ENCODE measurements around the gene PEX1.
"Not testable (repeated sequence)": the region's sequence is repeated elsewhere in the genome, so short reads cannot be mapped to it uniquely, and the experiment has no call there.

The PEX1 gene

GRCh38 chr7:92528188-92528957 is at the start of gene PEX1, which contains the start of gene RBM48:
TSS of gene PEX1 (minus strand) at chr7:92528520. CDS start at chr7:92528435, 85 bp downstream.
TSS of gene RBM48 (plus strand) at chr7:92528795. CDS start at chr7:92528814, 19 bp downstream.
- DNase-seq = peak; percentile 98

- DNase-seq = no peak
Measured at GRCh38 chr7:92576296-92576695, 48.0 kb upstream of the PEX1 start.

- DNase-seq = no peak
Measured at GRCh38 chr7:92569137-92569536, 40.8 kb upstream of the PEX1 start.

GRCh38 chr7:92567460-92567859 is 39.1 kb upstream of the PEX1 start:
- DNase-seq = no peak

- DNase-seq = no peak
Measured at GRCh38 chr7:92563345-92563744, 35.0 kb upstream of the PEX1 start.

GRCh38 chr7:92560602-92561001 is 32.3 kb upstream of the PEX1 start:
- no peak for DNase-seq

- no peak for DNase-seq
Measured at GRCh38 chr7:92557808-92558362, 29.6 kb upstream of the PEX1 start.

- DNase-seq = no peak
Measured at GRCh38 chr7:92557249-92557648, 28.9 kb upstream of the PEX1 start.

- no peak for DNase-seq
Measured at GRCh38 chr7:92550194-92550593, 21.9 kb upstream of the PEX1 start.

- no peak for DNase-seq
Measured at GRCh38 chr7:92547579-92547978, 19.3 kb upstream of the PEX1 start.

GRCh38 chr7:92546856-92547497 is 18.7 kb upstream of the PEX1 start:
- no peak for DNase-seq

- not testable (repeated sequence) for DNase-seq
Measured at GRCh38 chr7:92545116-92545515, 16.8 kb upstream of the PEX1 start.

- DNase-seq = not testable (repeated sequence)
Measured at GRCh38 chr7:92543542-92543941, 15.2 kb upstream of the PEX1 start.

GRCh38 chr7:92534572-92534971 is 6.3 kb upstream of the PEX1 start:
- DNase-seq = no peak

GRCh38 chr7:92528958-92529264 is 591 bp upstream of the PEX1 start:
- no peak for DNase-seq

GRCh38 chr7:92527300-92528187 is 776 bp downstream of the PEX1 start:
- peak; percentile 58 for DNase-seq

- no peak for DNase-seq
Measured at GRCh38 chr7:92523110-92523509, 5.2 kb downstream of the PEX1 start.

GRCh38 chr7:92520024-92520423 is 8.3 kb downstream of the PEX1 start:
- no peak for DNase-seq

- DNase-seq = no peak
Measured at GRCh38 chr7:92517631-92518030, 10.7 kb downstream of the PEX1 start.

- DNase-seq = no peak
Measured at GRCh38 chr7:92513167-92513902, 15.0 kb downstream of the PEX1 start.

GRCh38 chr7:92508946-92509345 is 19.4 kb downstream of the PEX1 start:
- no peak for DNase-seq

- no peak for DNase-seq
Measured at GRCh38 chr7:92506363-92506762, 22.0 kb downstream of the PEX1 start.
